Panc1 (cell line): Measurements from ENCODE around the gene PNP. TPM values are rescaled to one million over a fixed set of nuclear protein-coding genes. Genes with fewer than 3 reads are reported as not detected.

Experiments
- ATAC-seq: fragments of 200-7000 bp; cut with Tn5 transposase; 2 replicates; pipeline ENCODE4 v1.9.1; 2020; ENCODE audit warnings: mild to moderate bottlenecking, moderate library complexity
- BruUV-seq: library from RNA; stranded (reverse); fragments of 400-500 nt; replicated peaks from 2 replicates; lab custom pipeline; 2021; lab: Mats Ljungman, UMichigan
- CTCF ChIA-PET: fragments of 300-600 bp; sonication (Branson Sonifier 250); formaldehyde crosslinking; loops from one replicate; lab custom pipeline; 2022; ENCODE audit warnings: antibody characterized with exemption; lab: Charles Lee
- POLR2A ChIA-PET: fragments of 300-600 bp; sonication (Branson Sonifier 250); formaldehyde crosslinking; loops from one replicate; lab custom pipeline; 2022; ENCODE audit warnings: antibody characterized with exemption; lab: Charles Lee
- DNase-seq: peaks from one replicate; pipeline ENCODE4 v3.0.0-alpha.2; 2010; ENCODE audit warnings: low read depth, low spot score
- H3K27ac ChIP-seq: 2 replicates; pipeline ENCODE4 v1.5.1; 2011; ENCODE audit warnings: mild to moderate bottlenecking, low read length, inconsistent platforms
- H3K27me3 ChIP-seq: fragments of 200-500 bp; sonication (Bioruptor generic); 2 replicates; pipeline ENCODE4 v1.6.0; 2014; ENCODE audit warnings: low read length, inconsistent platforms; ENCODE audit not compliant: control insufficient read depth, insufficient read depth
- H3K36me3 ChIP-seq: fragments of 200-500 bp; sonication (Bioruptor generic); 2 replicates; pipeline ENCODE4 v1.5.1; 2014; ENCODE audit warnings: inconsistent platforms, mild to moderate bottlenecking, low read length, moderate library complexity; ENCODE audit not compliant: control insufficient read depth, insufficient read depth
- H3K4me1 ChIP-seq: 2 replicates; pipeline ENCODE4 v1.5.1; 2011; ENCODE audit warnings: inconsistent platforms, mild to moderate bottlenecking, low read length, moderate library complexity; ENCODE audit not compliant: control insufficient read depth, insufficient read depth
- H3K4me3 ChIP-seq, 2 experiments: 2 replicates each; pipeline ENCODE4 v1.5.1; 2011 to 2012; ENCODE audit warnings: low read depth in 2 of 2, low read length in 2 of 2, mild to moderate bottlenecking in 2 of 2, inconsistent platforms in 1 of 2, moderate library complexity in 1 of 2
- H3K9me3 ChIP-seq: fragments of 200-500 bp; sonication (Bioruptor generic); 2 replicates; pipeline ENCODE4 v1.5.1; 2014; ENCODE audit warnings: low read depth, mild to moderate bottlenecking, inconsistent platforms, low read length, moderate library complexity; ENCODE audit not compliant: control insufficient read depth, insufficient read depth
- CTCF ChIP-seq: fragments of 450-650 bp; IDR thresholded peaks from 2 replicates; pipeline ENCODE4 v1.5.1; 2017; ENCODE audit warnings: mild to moderate bottlenecking
- POLR2AphosphoS5 ChIP-seq: IDR thresholded peaks from 2 replicates; pipeline ENCODE4 v1.6.1; 2012; ENCODE audit warnings: mild to moderate bottlenecking, low read depth, low read length, moderate library complexity
- REST ChIP-seq, 2 experiments: IDR thresholded peaks; 2 replicates each; pipeline ENCODE4 v1.6.1; 2011 to 2012; ENCODE audit warnings: low read depth in 2 of 2, control low read depth in 1 of 2, low read length in 1 of 2, mild to moderate bottlenecking in 1 of 2, moderate library complexity in 1 of 2; ENCODE audit not compliant: insufficient read depth in 1 of 2
- SIN3A ChIP-seq: IDR thresholded peaks from 2 replicates; pipeline ENCODE4 v1.6.1; 2012; ENCODE audit warnings: low read depth, mild to moderate bottlenecking, low read length, moderate library complexity, borderline replicate concordance; ENCODE audit not compliant: insufficient read depth
- TCF7L2 ChIP-seq: IDR thresholded peaks from 2 replicates; pipeline ENCODE4 v1.6.1; 2011; ENCODE audit warnings: mild to moderate bottlenecking, low read depth, low read length, inconsistent platforms
- in situ Hi-C: cut with HindIII; loops from 2 replicates; pipeline ENCODE4 v1.10.0; 2016; ENCODE audit warnings: low sequenced_read_pairs, low pct_unique_long_range_greater_than_20kb
- intact Hi-C: fragments of 100-400 bp; cut with micrococcal nuclease; formaldehyde crosslinking; loops from one replicate; pipeline ENCODE4 v1.10.0; 2022; ENCODE audit not compliant: unreplicated experiment
- total RNA-seq: library from RNA; stranded (reverse); gene quantifications from one replicate; pipeline ENCODE4 v1.2.1, GENCODE V29; 2021; ENCODE audit not compliant: unreplicated experiment

PNP gene
- total RNA-seq, 1 experiment from 2014 or later: 35.1 TPM

- no peak for ATAC-seq
- H3K27ac ChIP-seq: no peak overlapping the region
- ChIA-PET CTCF (no interaction called here), POLR2A (no interaction called here)
- in situ Hi-C loops (no loop called here), intact Hi-C loops (no loop called here)
- DNase-seq: no peak
- H3K27me3 ChIP-seq: no peaks in the 10 kb centered on the region
- no peaks in the 10 kb centered on the region for H3K4me1 ChIP-seq
- no TSS peak for BruUV-seq
- H3K36me3 ChIP-seq: no peaks in the 10 kb centered on the region
- H3K9me3 ChIP-seq: no peaks in the 10 kb centered on the region
- TF ChIP-seq CTCF (no peak), REST (IDR thresholded peaks at IDR 0.05; ENCODE audit: insufficient read depth in 1 of 2, low read depth in 2 of 2, low read length in 1 of 2) (no peak), POLR2AphosphoS5 (no peak), SIN3A (no peak), TCF7L2 (no peak)
- H3K4me3 ChIP-seq: no peak overlapping the region
Observed at GRCh38 chr14:20440465-20440864, 28.7 kb upstream of the PNP start.

GRCh38 chr14:20440882-20441281 lies 28.3 kb upstream of the PNP start:
- POLR2A ChIA-PET: no interaction called here
- in situ Hi-C loops: no loop called here
- H3K27ac ChIP-seq: no peak overlapping the region
- no peak overlapping the region for H3K4me3 ChIP-seq
- CTCF ChIA-PET: no interaction called here
- no TSS peak for BruUV-seq
- no peaks in the 10 kb centered on the region; the same call in none of the 2 replicates for H3K36me3 ChIP-seq
- TF ChIP-seq REST (IDR thresholded peaks at IDR 0.05; ENCODE audit: insufficient read depth in 1 of 2, low read depth in 2 of 2, low read length in 1 of 2) (no peak), POLR2AphosphoS5 (no peak), CTCF (no peak), SIN3A (no peak), TCF7L2 (no peak)
- H3K4me1 ChIP-seq: no peaks in the 10 kb centered on the region
- H3K27me3 ChIP-seq: no peaks in the 10 kb centered on the region
- no peaks in the 10 kb centered on the region for H3K9me3 ChIP-seq
- DNase-seq (no peak), ATAC-seq (no peak)
- intact Hi-C loops: no loop called here
